Measurements from ENCODE around the gene CARS2. TPM values are rescaled to one million over a fixed set of nuclear protein-coding genes. Genes with fewer than 3 reads are reported as not detected.
A peak's percentile ranks its signal among the peaks of the same experiment; 100 is the strongest.
"Not testable (repeated sequence)": the region's sequence is repeated elsewhere in the genome, so short reads cannot be mapped to it uniquely, and the experiment has no call there.

The CARS2 gene
- total RNA-seq, 8 experiments from 2014 or later: 35.6 to 64.2 (median 55.0) TPM

DNA sequence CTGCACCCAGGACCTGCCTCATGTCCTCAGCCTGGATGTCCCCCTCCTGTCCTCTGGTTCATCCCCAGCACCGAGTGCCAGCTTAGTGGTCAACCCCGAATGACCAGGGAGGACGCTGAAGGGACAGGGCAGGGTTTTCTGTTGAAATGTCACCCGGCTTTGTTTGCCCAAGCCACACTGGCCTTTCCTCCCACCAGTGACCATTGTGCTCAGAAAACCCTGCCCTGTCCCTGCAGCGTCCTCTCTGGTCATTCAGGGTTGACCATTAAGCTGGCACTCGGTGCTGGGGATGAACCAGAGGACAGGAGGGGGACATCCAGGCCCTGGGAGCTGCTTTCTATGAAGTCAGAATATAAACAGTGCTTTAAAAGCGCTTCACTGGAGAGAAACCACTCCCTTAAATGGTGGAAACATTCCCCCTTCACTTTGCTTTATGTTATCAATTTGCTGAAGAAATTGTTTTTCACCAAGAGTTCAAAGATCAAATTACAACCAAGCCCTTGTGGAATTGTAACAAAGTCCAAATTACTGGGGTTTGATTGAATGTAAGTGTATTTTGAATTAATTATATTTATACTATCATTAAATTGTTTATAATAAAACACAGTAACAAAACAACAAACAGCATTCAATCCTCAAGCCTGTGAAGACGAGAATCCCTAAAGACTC is 21.4 kb downstream of the CARS2 start:
- Histone ChIP-seq H3K4me1 (replicated peaks in 1 of 2) (no peaks in the 10 kb centered on the region), H3K4me3 (no peak overlapping the region), H3K27ac (no peak overlapping the region)
- ATAC-seq (replicated peaks in 6 of 8): no peak
- in situ Hi-C loops (cut with MboI; ENCODE audit: low pct_unique_long_range_greater_than_20kb in 2 of 9, low sequenced_read_pairs in 9 of 9, unreplicated experiment in 9 of 9): no loop called here
- 87 to 100% (median 100%) methylated on average over 1 to 7 of the region's 8 CpGs; no CpG with 5 or more reads in 1 of the 10 experiments for WGBS, 10 experiments

DNA sequence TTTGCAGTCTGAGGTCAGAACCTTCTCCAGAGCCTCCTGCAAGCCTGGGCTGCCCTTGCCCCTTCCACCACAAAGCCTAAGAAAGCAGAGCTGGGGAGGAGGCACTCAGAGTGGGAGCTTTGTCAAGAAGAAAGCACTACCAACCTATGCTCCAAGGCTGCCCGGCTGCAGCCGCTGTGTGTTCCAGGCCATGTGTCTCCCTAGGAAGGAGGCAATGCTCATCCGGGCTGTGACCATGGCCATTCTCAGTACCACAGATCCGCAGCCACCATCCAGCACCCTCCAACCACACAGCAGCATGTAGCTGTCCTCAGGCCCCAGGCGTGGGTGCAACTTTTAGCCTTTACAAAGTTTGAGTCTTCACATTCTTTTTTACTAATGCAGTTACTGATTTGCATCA is 22.0 kb downstream of the CARS2 start:
- WGBS, 10 experiments: 90 to 100% (median 100%) methylated on average over 1 to 2 of the region's 5 CpGs; no CpG with 5 or more reads in 6 of the 10 experiments
- no peak for ATAC-seq (replicated peaks in 6 of 8)
- Histone ChIP-seq H3K4me3 (no peak overlapping the region), H3K27ac (no peak overlapping the region), H3K4me1 (replicated peaks in 1 of 2) (no peaks in the 10 kb centered on the region)
- in situ Hi-C loops (cut with MboI; ENCODE audit: low pct_unique_long_range_greater_than_20kb in 2 of 9, low sequenced_read_pairs in 9 of 9, unreplicated experiment in 9 of 9): no loop called here

DNA sequence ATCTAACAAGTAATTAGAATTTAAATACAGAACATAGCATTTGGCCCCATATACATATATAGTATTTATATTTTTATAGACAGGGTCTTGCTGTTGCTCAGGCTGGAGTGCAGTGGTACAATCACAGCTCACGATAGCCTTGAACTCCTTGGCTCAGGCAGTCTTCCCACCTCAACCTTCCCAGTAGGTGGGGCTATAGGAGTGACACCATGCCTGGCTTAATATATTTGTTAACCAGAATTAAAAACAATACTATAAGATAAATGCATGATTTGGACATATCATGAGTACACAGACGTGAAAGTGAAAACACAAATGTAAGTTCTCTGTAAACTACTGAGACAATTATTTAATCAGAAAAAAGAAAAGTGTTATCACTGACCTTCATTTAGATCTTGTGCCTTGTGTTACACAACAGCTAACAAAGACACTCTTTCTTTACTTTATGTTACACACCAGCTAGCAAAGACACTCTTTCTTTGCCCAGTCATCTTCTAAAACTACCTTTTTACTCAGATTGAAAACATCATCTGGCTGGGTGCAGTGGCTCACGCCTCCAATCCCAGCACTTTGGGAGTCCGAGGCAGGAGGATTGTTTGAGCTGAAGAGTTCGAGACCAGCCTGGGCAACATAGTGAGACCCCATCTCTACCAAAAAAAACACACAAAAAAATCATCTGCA is 22.6 kb downstream of the CARS2 start:
- WGBS, 10 experiments: 27 to 100% (median 90%) methylated on average over 1 to 5 of the region's 5 CpGs; no CpG with 5 or more reads in 1 of the 10 experiments
- in situ Hi-C loops (cut with MboI; ENCODE audit: low pct_unique_long_range_greater_than_20kb in 2 of 9, low sequenced_read_pairs in 9 of 9, unreplicated experiment in 9 of 9): no loop called here
- H3K4me3 ChIP-seq: no peak overlapping the region
- H3K4me1 ChIP-seq (replicated peaks in 1 of 2): no peaks in the 10 kb centered on the region
- no peak overlapping the region for H3K27ac ChIP-seq
- ATAC-seq (replicated peaks in 6 of 8): peak in 2 of 8 experiments; percentile 36 to 64

DNA sequence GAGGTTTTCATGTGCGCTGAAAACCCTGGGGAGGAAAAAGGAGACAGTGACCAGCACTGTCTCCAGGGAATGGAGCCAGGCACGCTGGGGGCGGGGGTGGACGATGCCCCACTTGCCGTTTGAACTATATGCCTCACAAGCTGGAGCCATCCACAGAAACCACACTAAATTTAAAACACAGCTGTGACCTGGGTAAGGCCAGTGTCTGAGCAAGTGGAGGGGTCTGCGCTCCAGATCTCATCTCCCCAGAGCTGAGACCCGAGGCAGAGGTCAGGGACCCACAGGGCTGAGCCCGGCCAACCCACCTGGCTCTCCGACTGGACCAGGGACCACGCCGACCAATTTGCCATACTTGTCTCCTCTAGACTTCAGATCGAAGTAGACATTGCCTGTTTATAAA is 23.2 kb downstream of the CARS2 start:
- ATAC-seq (replicated peaks in 6 of 8): no peak
- 74 to 100% (median 91%) methylated on average over 1 to 8 of the region's 12 CpGs for WGBS, 10 experiments
- Histone ChIP-seq H3K4me1 (replicated peaks in 1 of 2) (no peaks in the 10 kb centered on the region), H3K4me3 (no peak overlapping the region), H3K27ac (no peak overlapping the region)
- in situ Hi-C loops (cut with MboI; ENCODE audit: low pct_unique_long_range_greater_than_20kb in 2 of 9, low sequenced_read_pairs in 9 of 9, unreplicated experiment in 9 of 9): no loop called here

DNA sequence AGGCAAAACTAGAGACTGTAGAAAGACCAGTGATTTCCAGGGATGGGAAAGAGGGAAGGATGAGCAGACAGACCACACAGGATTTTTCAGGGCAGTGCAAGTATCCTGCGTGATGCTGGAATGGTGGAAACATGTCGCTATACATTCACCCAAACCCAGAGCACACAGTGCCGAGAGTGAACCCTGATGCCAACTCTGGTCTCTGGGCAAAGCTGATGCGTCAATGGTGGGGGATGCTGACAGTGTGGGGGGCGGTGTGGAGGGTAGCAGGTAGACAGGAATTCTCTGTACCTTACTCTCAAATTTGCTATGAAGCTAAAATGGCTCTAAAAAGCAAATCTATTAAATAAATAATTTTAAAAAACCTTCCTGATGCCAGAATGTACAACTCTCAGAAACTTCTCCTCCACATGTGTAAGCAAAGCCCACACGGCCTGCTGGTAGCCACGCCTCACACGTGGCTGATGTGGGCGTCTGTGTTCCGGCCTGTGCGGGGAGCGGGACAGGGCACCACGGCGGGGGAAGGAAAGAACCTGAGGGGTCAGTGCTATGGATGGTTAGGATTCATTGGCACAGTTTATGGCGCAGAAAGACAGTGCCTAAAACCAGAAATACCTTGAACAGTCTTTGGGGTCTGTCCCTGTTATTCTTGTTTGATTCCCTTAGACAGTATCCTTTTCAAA is 23.9 kb downstream of the CARS2 start:
- in situ Hi-C loops (cut with MboI; ENCODE audit: low pct_unique_long_range_greater_than_20kb in 2 of 9, low sequenced_read_pairs in 9 of 9, unreplicated experiment in 9 of 9): no loop called here
- Histone ChIP-seq H3K27ac (no peak overlapping the region), H3K4me3 (no peak overlapping the region), H3K4me1 (replicated peaks in 1 of 2) (no peaks in the 10 kb centered on the region)
- no peak for ATAC-seq (replicated peaks in 6 of 8)
- WGBS, 10 experiments: 67 to 100% (median 82%) methylated on average over 1 to 8 of the region's 15 CpGs; no CpG with 5 or more reads in 3 of the 10 experiments

DNA sequence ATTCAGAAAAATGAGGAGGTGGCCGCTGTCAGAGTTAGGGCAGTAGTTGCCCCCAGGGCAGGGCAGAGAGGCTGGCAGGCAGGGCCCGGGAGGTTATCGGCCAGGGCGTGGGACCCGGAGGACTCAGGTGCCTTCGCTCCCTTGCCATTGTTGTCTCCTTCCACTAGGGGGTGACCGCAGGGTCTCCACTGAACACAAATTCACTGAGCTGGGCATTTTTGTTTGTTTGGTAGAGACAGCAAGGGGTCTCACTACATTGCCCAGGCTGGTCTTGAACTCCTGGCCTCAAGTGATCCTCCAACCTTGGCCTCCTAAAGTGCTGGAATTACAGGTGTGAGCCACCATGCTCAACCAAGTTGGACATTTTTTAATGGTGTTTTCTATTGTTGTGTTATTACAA is 25.1 kb downstream of the CARS2 start:
- 70 to 100% (median 86%) methylated on average over 1 to 7 of the region's 7 CpGs; no CpG with 5 or more reads in 6 of the 10 experiments for WGBS, 10 experiments
- peak in 3 of 8 experiments; percentile 23 to 52 (median 50) for ATAC-seq (replicated peaks in 6 of 8)
- Histone ChIP-seq H3K4me3 (no peak overlapping the region), H3K4me1 (replicated peaks in 1 of 2) (no peaks in the 10 kb centered on the region), H3K27ac (no peak overlapping the region)
- in situ Hi-C loops (cut with MboI; ENCODE audit: low pct_unique_long_range_greater_than_20kb in 2 of 9, low sequenced_read_pairs in 9 of 9, unreplicated experiment in 9 of 9): no loop called here

DNA sequence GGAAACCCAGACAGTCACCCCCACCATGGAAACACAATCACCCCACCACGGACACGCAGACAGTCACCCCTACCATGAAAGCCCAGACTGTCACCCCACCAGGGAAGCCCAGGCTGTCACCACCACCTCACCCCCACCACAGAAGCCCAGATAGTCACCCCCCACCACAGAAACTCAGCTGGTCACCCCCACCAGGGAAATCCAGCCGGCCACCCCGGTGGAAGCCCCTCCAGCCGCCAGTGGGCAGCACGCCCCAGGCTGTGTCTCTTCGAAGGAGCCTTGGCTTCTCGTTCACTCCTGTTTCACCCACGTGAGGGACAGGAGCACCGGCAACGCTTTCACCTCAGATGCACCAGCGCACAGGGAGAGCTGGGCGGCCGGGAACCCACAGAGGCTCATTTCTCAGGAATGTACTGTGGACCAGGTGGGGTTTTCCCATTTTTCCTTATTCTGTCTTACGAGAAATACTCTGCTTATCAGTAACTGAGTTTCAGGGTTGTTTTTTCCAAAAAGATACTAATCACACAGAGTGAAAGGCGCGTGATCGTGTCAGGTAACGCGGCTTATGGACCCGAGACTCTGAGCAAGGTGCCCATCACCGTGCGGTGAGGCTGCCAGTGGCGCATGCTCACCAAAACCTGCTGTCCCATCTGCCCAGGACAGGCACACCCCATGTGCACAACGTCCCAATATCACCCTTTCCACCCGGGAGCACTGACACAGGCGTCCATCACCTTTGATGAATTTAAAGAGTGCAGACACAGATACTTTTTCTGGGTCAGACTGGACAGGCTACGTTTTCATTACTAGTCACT is 28.0 kb downstream of the CARS2 start:
- Histone ChIP-seq H3K4me1 (replicated peaks in 1 of 2) (no peaks in the 10 kb centered on the region), H3K27ac (no peak overlapping the region), H3K4me3 (no peak overlapping the region)
- in situ Hi-C loops (cut with MboI; ENCODE audit: low pct_unique_long_range_greater_than_20kb in 2 of 9, low sequenced_read_pairs in 9 of 9, unreplicated experiment in 9 of 9): no loop called here
- 80 to 100% (median 95%) methylated on average over 1 to 20 of the region's 28 CpGs; no CpG with 5 or more reads in 2 of the 10 experiments for WGBS, 10 experiments
- ATAC-seq (replicated peaks in 6 of 8): no peak

DNA sequence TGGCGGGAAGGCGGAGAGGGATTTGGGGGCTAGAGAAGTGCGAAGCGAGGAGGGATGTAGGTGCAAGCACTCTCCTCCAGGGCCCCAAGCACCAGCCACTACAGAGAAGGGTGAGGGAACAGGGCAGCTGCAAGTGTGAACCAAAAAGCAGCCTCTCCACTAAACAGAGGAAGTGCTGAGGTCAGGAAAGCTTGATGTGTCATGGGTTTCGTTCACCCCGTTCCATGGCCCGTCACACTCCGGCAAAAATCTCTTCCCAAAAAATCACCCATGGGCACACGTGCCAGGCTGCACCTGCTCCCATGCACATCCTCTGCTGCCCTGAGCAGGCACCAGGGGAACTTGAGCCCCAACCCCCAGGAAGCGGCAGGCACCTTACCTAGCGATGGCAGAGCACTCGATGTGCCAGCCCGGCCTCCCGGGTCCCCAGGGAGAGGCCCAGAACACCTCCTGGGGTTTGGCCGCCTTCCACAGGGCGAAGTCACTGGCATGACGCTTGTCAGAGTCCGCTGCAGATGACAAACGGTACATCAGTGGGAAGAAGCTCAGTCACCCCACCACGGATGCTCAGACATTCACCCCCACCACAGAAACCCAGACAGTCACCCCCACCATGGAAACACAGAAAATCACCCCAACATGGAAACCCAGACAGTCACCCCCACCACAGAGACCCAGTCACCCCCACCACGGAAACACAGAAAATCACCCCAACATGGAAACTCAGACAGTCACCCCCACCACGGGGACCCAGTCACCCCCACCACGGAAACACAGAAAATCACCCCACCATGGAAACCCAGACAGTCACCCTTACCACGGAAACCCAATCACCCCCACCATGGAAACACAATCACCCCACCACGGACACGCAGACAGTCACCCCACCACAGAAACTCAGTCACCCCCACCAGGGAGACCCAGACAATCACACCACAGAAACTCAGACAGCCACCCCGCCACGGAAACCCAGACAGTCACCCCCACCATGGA is 29.0 kb downstream of the CARS2 start:
- Histone ChIP-seq H3K27ac (no peak overlapping the region), H3K4me3 (no peak overlapping the region), H3K4me1 (replicated peaks in 1 of 2) (no peaks in the 10 kb centered on the region)
- ATAC-seq (replicated peaks in 6 of 8): no peak
- in situ Hi-C loops (cut with MboI; ENCODE audit: low pct_unique_long_range_greater_than_20kb in 2 of 9, low sequenced_read_pairs in 9 of 9, unreplicated experiment in 9 of 9): no loop called here
- 81 to 100% (median 93%) methylated on average over 1 to 6 of the region's 28 CpGs; no CpG with 5 or more reads in 5 of the 10 experiments for WGBS, 10 experiments

DNA sequence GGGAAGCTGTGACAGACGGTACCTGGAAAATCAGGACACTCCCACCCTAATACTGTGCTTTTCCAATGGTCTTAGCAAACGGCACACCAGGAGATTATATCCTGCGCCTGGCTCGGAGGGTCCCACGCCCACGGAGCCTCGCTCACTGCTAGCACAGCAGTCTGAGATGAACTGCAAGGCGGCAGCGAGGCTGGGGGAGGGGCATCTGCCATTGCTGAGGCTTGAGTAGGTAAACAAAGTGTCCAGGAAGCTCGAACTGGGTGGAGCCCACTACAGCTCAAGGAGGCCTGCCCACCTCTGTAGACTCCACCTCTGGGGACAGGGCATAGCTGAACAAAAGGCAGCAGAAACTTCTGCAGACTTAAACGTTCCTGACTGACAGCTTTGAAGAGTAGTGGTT is 36.1 kb downstream of the CARS2 start:
- H3K27ac ChIP-seq; H3K4me1 ChIP-seq (replicated peaks in 1 of 2); in situ Hi-C loops (cut with MboI; ENCODE audit: low pct_unique_long_range_greater_than_20kb in 2 of 9, low sequenced_read_pairs in 9 of 9, unreplicated experiment in 9 of 9); H3K4me3 ChIP-seq; ATAC-seq (replicated peaks in 6 of 8): not testable (repeated sequence)
- WGBS, 10 experiments: 70 to 100% (median 91%) methylated on average over 2 to 4 of the region's 11 CpGs; no CpG with 5 or more reads in 7 of the 10 experiments

DNA sequence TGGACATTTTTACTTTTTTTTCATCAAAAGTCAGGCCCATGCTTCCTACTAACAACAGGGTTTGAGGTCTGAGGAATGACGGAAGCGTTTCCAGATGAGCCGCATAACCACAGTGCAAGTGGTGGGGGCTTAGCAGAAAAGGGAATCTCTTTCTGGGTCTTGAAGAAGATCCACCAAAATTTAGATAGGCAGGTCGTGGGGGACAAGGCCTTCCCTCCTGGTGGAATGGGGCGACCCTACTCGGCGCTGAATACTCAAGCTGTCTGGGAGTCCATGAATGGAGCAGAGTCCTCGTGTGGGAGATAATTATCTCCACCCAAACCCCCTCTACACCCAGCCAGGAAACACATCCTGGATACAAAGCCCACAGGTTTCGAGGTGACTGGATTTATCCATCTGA is 36.9 kb downstream of the CARS2 start:
- Histone ChIP-seq H3K4me1 (replicated peaks in 1 of 2) (no peaks in the 10 kb centered on the region), H3K4me3 (no peak overlapping the region), H3K27ac (no peak overlapping the region)
- in situ Hi-C loops (cut with MboI; ENCODE audit: low pct_unique_long_range_greater_than_20kb in 2 of 9, low sequenced_read_pairs in 9 of 9, unreplicated experiment in 9 of 9): no loop called here
- ATAC-seq (replicated peaks in 6 of 8): no peak
- 75 to 100% (median 87%) methylated on average over 2 to 6 of the region's 9 CpGs; no CpG with 5 or more reads in 1 of the 10 experiments for WGBS, 10 experiments

DNA sequence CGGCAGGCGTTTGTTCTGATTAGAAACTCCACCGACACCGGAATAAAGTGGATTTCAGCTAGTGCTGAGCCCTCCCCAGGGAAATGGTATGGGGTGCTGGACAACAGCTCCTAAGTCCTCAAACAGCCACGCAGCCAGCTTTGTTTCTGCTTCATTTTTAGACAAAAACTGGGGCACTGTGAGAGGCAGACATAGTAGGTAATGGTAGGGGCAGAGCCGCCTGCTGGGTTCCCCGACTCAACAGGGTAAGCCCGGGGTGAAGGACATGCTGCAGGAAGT is 39.7 kb downstream of the CARS2 start:
- in situ Hi-C loops (cut with MboI; ENCODE audit: low pct_unique_long_range_greater_than_20kb in 2 of 9, low sequenced_read_pairs in 9 of 9, unreplicated experiment in 9 of 9): no loop called here
- H3K4me3 ChIP-seq: no peak overlapping the region
- 18 to 100% (median 99%) methylated on average over 1 to 7 of the region's 8 CpGs; no CpG with 5 or more reads in 2 of the 10 experiments for WGBS, 10 experiments
- no peak overlapping the region for H3K27ac ChIP-seq
- ATAC-seq (replicated peaks in 6 of 8): no peak
- H3K4me1 ChIP-seq (replicated peaks in 1 of 2): no peaks in the 10 kb centered on the region

Data from motor neuron (in vitro differentiated cells).